Measurements from ENCODE around the gene SLC9A8. TPM values are rescaled to one million over a fixed set of nuclear protein-coding genes. Genes with fewer than 3 reads are reported as not detected.

Gene SLC9A8
- total RNA-seq, 1 experiment from 2014 or later, result 6.5 TPM

DNA sequence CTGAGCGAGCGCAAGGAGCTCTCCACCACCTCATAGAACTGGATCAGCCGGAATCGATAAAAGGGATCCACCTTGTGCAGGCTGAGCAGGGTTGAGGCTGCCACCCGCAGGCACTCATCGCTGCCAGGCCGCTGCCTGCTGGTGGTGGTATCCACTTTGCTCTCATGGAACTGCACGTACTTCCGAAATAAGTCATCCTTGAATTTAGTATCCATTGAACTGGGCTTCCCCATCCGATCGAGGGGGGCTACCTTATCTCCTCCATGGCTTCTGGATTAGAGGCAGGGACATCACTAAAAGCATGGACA, 95.6 kb downstream of the SLC9A8 start (continued):
- TF ChIP-seq, protein P1, sequence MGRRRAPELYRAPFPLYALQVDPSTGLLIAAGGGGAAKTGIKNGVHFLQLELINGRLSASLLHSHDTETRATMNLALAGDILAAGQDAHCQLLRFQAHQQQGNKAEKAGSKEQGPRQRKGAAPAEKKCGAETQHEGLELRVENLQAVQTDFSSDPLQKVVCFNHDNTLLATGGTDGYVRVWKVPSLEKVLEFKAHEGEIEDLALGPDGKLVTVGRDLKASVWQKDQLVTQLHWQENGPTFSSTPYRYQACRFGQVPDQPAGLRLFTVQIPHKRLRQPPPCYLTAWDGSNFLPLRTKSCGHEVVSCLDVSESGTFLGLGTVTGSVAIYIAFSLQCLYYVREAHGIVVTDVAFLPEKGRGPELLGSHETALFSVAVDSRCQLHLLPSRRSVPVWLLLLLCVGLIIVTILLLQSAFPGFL (CRISPR knock-in tag; IDR thresholded peaks at IDR 0.05; ENCODE audit: borderline replicate concordance), result no peak
- TF ChIP-seq, protein P2, sequence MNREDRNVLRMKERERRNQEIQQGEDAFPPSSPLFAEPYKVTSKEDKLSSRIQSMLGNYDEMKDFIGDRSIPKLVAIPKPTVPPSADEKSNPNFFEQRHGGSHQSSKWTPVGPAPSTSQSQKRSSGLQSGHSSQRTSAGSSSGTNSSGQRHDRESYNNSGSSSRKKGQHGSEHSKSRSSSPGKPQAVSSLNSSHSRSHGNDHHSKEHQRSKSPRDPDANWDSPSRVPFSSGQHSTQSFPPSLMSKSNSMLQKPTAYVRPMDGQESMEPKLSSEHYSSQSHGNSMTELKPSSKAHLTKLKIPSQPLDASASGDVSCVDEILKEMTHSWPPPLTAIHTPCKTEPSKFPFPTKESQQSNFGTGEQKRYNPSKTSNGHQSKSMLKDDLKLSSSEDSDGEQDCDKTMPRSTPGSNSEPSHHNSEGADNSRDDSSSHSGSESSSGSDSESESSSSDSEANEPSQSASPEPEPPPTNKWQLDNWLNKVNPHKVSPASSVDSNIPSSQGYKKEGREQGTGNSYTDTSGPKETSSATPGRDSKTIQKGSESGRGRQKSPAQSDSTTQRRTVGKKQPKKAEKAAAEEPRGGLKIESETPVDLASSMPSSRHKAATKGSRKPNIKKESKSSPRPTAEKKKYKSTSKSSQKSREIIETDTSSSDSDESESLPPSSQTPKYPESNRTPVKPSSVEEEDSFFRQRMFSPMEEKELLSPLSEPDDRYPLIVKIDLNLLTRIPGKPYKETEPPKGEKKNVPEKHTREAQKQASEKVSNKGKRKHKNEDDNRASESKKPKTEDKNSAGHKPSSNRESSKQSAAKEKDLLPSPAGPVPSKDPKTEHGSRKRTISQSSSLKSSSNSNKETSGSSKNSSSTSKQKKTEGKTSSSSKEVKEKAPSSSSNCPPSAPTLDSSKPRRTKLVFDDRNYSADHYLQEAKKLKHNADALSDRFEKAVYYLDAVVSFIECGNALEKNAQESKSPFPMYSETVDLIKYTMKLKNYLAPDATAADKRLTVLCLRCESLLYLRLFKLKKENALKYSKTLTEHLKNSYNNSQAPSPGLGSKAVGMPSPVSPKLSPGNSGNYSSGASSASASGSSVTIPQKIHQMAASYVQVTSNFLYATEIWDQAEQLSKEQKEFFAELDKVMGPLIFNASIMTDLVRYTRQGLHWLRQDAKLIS (CRISPR knock-in tag; IDR thresholded peaks at IDR 0.05; ENCODE audit: borderline replicate concordance), result no peak
- TF ChIP-seq, protein P3, sequence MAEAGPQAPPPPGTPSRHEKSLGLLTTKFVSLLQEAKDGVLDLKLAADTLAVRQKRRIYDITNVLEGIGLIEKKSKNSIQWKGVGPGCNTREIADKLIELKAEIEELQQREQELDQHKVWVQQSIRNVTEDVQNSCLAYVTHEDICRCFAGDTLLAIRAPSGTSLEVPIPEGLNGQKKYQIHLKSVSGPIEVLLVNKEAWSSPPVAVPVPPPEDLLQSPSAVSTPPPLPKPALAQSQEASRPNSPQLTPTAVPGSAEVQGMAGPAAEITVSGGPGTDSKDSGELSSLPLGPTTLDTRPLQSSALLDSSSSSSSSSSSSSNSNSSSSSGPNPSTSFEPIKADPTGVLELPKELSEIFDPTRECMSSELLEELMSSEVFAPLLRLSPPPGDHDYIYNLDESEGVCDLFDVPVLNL (CRISPR knock-in tag; IDR thresholded peaks at IDR 0.05; ENCODE audit: borderline replicate concordance, low read depth), result no peak
- TF ChIP-seq EMX1 (CRISPR knock-in tag; IDR thresholded peaks at IDR 0.05) (no peak), TCF7 (CRISPR knock-in tag; IDR thresholded peaks at IDR 0.05; ENCODE audit: low read depth) (no peak), SMAD4 (CRISPR knock-in tag; IDR thresholded peaks at IDR 0.05) (no peak), SP1 (CRISPR knock-in tag; conservative IDR thresholded peaks at IDR 0.05) (no peak), ZNF219 (CRISPR knock-in tag; IDR thresholded peaks at IDR 0.05; ENCODE audit: borderline replicate concordance) (no peak)
- TF ChIP-seq, protein P4, sequence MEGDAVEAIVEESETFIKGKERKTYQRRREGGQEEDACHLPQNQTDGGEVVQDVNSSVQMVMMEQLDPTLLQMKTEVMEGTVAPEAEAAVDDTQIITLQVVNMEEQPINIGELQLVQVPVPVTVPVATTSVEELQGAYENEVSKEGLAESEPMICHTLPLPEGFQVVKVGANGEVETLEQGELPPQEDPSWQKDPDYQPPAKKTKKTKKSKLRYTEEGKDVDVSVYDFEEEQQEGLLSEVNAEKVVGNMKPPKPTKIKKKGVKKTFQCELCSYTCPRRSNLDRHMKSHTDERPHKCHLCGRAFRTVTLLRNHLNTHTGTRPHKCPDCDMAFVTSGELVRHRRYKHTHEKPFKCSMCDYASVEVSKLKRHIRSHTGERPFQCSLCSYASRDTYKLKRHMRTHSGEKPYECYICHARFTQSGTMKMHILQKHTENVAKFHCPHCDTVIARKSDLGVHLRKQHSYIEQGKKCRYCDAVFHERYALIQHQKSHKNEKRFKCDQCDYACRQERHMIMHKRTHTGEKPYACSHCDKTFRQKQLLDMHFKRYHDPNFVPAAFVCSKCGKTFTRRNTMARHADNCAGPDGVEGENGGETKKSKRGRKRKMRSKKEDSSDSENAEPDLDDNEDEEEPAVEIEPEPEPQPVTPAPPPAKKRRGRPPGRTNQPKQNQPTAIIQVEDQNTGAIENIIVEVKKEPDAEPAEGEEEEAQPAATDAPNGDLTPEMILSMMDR (IDR thresholded peaks at IDR 0.05), result no peak
- TF ChIP-seq, protein P5, sequence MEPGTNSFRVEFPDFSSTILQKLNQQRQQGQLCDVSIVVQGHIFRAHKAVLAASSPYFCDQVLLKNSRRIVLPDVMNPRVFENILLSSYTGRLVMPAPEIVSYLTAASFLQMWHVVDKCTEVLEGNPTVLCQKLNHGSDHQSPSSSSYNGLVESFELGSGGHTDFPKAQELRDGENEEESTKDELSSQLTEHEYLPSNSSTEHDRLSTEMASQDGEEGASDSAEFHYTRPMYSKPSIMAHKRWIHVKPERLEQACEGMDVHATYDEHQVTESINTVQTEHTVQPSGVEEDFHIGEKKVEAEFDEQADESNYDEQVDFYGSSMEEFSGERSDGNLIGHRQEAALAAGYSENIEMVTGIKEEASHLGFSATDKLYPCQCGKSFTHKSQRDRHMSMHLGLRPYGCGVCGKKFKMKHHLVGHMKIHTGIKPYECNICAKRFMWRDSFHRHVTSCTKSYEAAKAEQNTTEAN (CRISPR knock-in tag; IDR thresholded peaks at IDR 0.05), result no peak

DNA sequence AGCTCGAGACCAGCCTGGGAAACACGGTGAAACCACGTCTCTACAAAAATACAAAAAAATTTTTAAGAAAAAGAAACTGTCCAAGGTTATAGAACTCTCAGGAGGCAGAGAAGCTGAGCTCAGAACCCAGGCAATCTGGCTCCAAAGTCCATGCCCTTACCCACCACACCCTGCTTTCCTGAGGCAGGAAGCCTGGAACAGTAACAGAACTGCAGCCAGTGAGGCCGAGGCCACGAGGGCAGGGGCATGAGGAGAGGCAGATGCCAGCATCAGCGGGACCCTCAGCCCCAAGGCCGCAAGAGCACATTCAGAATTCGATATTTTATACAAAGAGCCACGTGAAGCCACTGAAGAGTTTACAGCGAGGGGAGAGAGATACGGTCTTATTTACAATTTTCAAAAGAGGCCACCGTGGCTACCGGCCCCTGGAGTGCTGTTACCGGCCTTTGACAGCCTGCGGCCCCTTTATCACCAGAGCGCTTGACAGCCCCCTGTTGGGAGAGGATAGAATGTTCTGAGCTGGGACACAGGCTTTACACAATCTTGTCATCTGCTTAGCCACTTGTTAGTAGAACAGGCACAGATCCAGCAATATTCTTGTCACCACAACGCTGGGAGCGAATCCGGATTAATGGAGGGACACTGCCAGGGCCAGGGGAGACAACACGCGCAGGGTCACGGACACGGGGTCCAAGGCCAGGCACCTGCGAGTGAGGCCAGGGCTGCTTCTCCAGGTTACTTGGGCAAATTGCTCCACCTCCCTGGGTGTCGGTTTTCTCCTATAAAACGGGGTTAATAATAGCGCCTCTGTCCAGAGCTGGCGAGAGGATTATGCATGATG, 97.1 kb downstream of the SLC9A8 start:
- CTCF ChIA-PET, result interaction anchor here (0.6 to 1.7 kb wide), 7 partner anchors 9 to 566 kb away, joined by 3 to 6 read pairs (median 4); no protein-coding TSS in a partner anchor
- ATAC-seq (peak; percentile 72), DNase-seq (ENCODE audit: low spot score) (no peak)
- POLR2A ChIA-PET, result interaction anchor here (1.0 kb wide), 1 partner anchor 8 kb away, joined by 3 read pairs; no protein-coding TSS in a partner anchor
- Mint-ChIP-seq H3K27ac (no peak overlapping the region), H3K36me3 (peaks cover 16% of the 10 kb centered on the region), H3K4me3 (no peak overlapping the region), H3K9me3 (no peaks in the 10 kb centered on the region), H3K4me1 (peaks cover 12% of the 10 kb centered on the region), H3K27me3 (ENCODE audit: low read depth) (no peaks in the 10 kb centered on the region)
- TF ChIP-seq, protein P6, sequence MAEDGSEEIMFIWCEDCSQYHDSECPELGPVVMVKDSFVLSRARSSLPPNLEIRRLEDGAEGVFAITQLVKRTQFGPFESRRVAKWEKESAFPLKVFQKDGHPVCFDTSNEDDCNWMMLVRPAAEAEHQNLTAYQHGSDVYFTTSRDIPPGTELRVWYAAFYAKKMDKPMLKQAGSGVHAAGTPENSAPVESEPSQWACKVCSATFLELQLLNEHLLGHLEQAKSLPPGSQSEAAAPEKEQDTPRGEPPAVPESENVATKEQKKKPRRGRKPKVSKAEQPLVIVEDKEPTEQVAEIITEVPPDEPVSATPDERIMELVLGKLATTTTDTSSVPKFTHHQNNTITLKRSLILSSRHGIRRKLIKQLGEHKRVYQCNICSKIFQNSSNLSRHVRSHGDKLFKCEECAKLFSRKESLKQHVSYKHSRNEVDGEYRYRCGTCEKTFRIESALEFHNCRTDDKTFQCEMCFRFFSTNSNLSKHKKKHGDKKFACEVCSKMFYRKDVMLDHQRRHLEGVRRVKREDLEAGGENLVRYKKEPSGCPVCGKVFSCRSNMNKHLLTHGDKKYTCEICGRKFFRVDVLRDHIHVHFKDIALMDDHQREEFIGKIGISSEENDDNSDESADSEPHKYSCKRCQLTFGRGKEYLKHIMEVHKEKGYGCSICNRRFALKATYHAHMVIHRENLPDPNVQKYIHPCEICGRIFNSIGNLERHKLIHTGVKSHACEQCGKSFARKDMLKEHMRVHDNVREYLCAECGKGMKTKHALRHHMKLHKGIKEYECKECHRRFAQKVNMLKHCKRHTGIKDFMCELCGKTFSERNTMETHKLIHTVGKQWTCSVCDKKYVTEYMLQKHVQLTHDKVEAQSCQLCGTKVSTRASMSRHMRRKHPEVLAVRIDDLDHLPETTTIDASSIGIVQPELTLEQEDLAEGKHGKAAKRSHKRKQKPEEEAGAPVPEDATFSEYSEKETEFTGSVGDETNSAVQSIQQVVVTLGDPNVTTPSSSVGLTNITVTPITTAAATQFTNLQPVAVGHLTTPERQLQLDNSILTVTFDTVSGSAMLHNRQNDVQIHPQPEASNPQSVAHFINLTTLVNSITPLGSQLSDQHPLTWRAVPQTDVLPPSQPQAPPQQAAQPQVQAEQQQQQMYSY (CRISPR knock-in tag; IDR thresholded peaks at IDR 0.05), result no peak
- TF ChIP-seq ZNF671 (CRISPR knock-in tag; IDR thresholded peaks at IDR 0.05), result no peak
- TF ChIP-seq, protein P7, sequence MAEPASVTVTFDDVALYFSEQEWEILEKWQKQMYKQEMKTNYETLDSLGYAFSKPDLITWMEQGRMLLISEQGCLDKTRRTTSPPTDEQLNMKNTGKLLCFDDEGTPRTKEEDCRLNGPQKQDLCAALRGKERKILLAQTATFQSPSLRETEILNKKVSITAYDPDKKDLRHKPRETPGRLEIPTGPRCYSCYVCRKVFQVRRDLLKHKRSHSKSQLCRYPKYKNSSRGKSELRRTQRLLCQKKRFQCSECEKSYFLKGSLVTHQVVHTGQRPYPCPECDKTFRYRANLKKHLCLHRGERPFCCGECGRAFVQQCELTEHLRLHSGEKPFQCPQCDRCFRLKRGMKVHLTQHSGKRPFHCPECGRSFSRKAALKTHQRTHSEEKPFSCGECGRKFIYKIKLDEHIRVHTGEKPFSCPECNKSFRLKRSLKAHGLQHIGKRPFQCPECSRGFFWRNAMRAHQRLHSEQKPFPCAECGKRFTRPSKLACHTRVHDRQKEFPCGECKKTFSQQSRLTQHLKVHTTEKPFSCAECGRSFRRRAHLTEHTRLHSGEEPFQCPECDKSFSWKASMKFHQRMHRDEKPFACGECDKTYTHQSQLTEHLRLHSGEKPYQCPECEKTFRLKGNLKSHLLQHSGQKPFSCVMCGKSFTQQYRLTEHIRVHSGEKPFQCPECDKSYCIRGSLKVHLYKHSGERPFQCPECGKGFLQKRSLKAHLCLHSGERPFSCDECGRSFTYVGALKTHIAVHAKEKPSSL (CRISPR knock-in tag; conservative IDR thresholded peaks at IDR 0.05), result no peak
- TF ChIP-seq, protein P5 (CRISPR knock-in tag; IDR thresholded peaks at IDR 0.05), result no peak
- no peak for TF ChIP-seq ZNF423 (CRISPR knock-in tag; IDR thresholded peaks at IDR 0.05)
- TF ChIP-seq, protein P8, sequence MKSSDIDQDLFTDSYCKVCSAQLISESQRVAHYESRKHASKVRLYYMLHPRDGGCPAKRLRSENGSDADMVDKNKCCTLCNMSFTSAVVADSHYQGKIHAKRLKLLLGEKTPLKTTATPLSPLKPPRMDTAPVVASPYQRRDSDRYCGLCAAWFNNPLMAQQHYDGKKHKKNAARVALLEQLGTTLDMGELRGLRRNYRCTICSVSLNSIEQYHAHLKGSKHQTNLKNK (CRISPR knock-in tag; IDR thresholded peaks at IDR 0.05), result no peak
- TF ChIP-seq, protein P9, sequence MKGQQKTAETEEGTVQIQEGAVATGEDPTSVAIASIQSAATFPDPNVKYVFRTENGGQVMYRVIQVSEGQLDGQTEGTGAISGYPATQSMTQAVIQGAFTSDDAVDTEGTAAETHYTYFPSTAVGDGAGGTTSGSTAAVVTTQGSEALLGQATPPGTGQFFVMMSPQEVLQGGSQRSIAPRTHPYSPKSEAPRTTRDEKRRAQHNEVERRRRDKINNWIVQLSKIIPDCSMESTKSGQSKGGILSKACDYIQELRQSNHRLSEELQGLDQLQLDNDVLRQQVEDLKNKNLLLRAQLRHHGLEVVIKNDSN (CRISPR knock-in tag; IDR thresholded peaks at IDR 0.05), result no peak
